MCF 10A (cell line): ENCODE results near the gene DNAH10. TPM values are rescaled to one million over a fixed set of nuclear protein-coding genes. Genes with fewer than 3 reads are reported as not detected.

Source experiments
- BruUV-seq: library from RNA; stranded (reverse); fragments of 400-500 nt; replicated peaks from 2 replicates; lab custom pipeline; 2021; lab: Mats Ljungman, UMichigan
- CTCF ChIA-PET: fragments of 300-600 bp; sonication (Branson Sonifier 250); formaldehyde crosslinking; extraction: SDS; loops from one replicate; lab custom pipeline; 2021; ENCODE audit warnings: antibody characterized with exemption, inconsistent platforms; lab: Yijun Ruan, JAX
- POLR2A ChIA-PET: fragments of 300-600, 350-650 bp; sonication (Branson Sonifier 250); formaldehyde crosslinking; extraction: SDS; loops from one replicate; lab custom pipeline; 2020; ENCODE audit warnings: antibody characterized with exemption, inconsistent platforms; lab: Yijun Ruan, JAX
- DNase-seq: peaks from one replicate; pipeline ENCODE4 v3.0.0-alpha.2; 2018; ENCODE audit not compliant: unreplicated experiment
- H3K27ac Mint-ChIP-seq: one replicate; pipeline ENCODE4 v1.8.0; 2022; ENCODE audit warnings: mild to moderate bottlenecking, low read depth, mixed read lengths; ENCODE audit not compliant: unreplicated experiment
- H3K27me3 Mint-ChIP-seq: one replicate; pipeline ENCODE4 v1.8.0; 2022; ENCODE audit warnings: mixed read lengths; ENCODE audit not compliant: insufficient read depth, unreplicated experiment
- H3K36me3 Mint-ChIP-seq: one replicate; pipeline ENCODE4 v1.8.0; 2022; ENCODE audit warnings: mild to moderate bottlenecking, moderate library complexity, mixed read lengths; ENCODE audit not compliant: insufficient read depth, unreplicated experiment
- H3K4me1 Mint-ChIP-seq: one replicate; pipeline ENCODE4 v1.8.0; 2022; ENCODE audit warnings: mixed read lengths; ENCODE audit not compliant: insufficient read depth, unreplicated experiment
- H3K4me3 Mint-ChIP-seq: one replicate; pipeline ENCODE4 v1.8.0; 2022; ENCODE audit warnings: mild to moderate bottlenecking, moderate library complexity, mixed read lengths; ENCODE audit not compliant: unreplicated experiment
- H3K9me3 Mint-ChIP-seq: one replicate; pipeline ENCODE4 v1.8.0; 2022; ENCODE audit warnings: mixed read lengths; ENCODE audit not compliant: unreplicated experiment
- CTCF ChIP-seq: fragments of 200-600 bp; IDR thresholded peaks from one replicate; pipeline ENCODE4 v1.8.0; 2022; ENCODE audit warnings: antibody characterized with exemption, mild to moderate bottlenecking; ENCODE audit not compliant: unreplicated experiment
- intact Hi-C: fragments of 100-400 bp; cut with micrococcal nuclease; formaldehyde crosslinking; loops from 2 replicates; pipeline ENCODE4 v1.14.1; 2022
- total RNA-seq: library from RNA; stranded (reverse); gene quantifications from 2 replicates; pipeline ENCODE4 v1.2.3, GENCODE V29; 2022

Gene DNAH10
- total RNA-seq, 1 experiment from 2014 or later: 0.21 TPM

- peaks cover 8% of the 10 kb centered on the region for H3K36me3 Mint-ChIP-seq
- H3K4me1 Mint-ChIP-seq: no peaks in the 10 kb centered on the region
- no peaks in the 10 kb centered on the region for H3K27me3 Mint-ChIP-seq
- no TSS peak for BruUV-seq
- POLR2A ChIA-PET: no interaction called here
- DNase-seq: no peak
- CTCF ChIA-PET: no interaction called here
- no peaks in the 10 kb centered on the region for H3K9me3 Mint-ChIP-seq
- TF ChIP-seq CTCF: no peak
- H3K4me3 Mint-ChIP-seq: no peak overlapping the region
- intact Hi-C loops: no loop called here
- H3K27ac Mint-ChIP-seq: no peak overlapping the region
Measured at GRCh38 chr12:123764109-123764508, 2.0 kb downstream of the DNAH10 start.

GRCh38 chr12:123765504-123766035, 3.5 kb downstream of the DNAH10 start:
- no peak for DNase-seq
- peaks cover 8% of the 10 kb centered on the region for H3K36me3 Mint-ChIP-seq
- no peak overlapping the region for H3K27ac Mint-ChIP-seq
- intact Hi-C loops: no loop called here
- H3K4me1 Mint-ChIP-seq: no peaks in the 10 kb centered on the region
- TF ChIP-seq CTCF: no peak
- CTCF ChIA-PET: no interaction called here
- no peaks in the 10 kb centered on the region for H3K9me3 Mint-ChIP-seq
- H3K4me3 Mint-ChIP-seq: no peak overlapping the region
- POLR2A ChIA-PET: no interaction called here
- no TSS peak for BruUV-seq
- H3K27me3 Mint-ChIP-seq: no peaks in the 10 kb centered on the region

GRCh38 chr12:123767613-123768012, 5.5 kb downstream of the DNAH10 start:
- intact Hi-C loops: no loop called here
- no peak for TF ChIP-seq CTCF
- Mint-ChIP-seq H3K27ac (no peak overlapping the region), H3K9me3 (no peaks in the 10 kb centered on the region), H3K4me3 (no peak overlapping the region), H3K36me3 (peaks cover 5% of the 10 kb centered on the region), H3K4me1 (no peaks in the 10 kb centered on the region), H3K27me3 (no peaks in the 10 kb centered on the region)
- BruUV-seq: no TSS peak
- DNase-seq: no peak
- ChIA-PET POLR2A (interaction anchor here (0.7 kb wide), 1 partner anchor 55 kb away, joined by 3 read pairs; the partner anchor contains the start of gene ATP6V0A2), CTCF (interaction anchor here (0.6 kb wide), 1 partner anchor 647 kb away, joined by 5 read pairs; no protein-coding TSS in a partner anchor)

GRCh38 chr12:123771261-123771660, 9.2 kb downstream of the DNAH10 start:
- intact Hi-C loops: no loop called here
- H3K27ac Mint-ChIP-seq: no peak overlapping the region
- H3K9me3 Mint-ChIP-seq: peaks cover 8% of the 10 kb centered on the region
- no peaks in the 10 kb centered on the region for H3K36me3 Mint-ChIP-seq
- POLR2A ChIA-PET: no interaction called here
- no TSS peak for BruUV-seq
- no peak for TF ChIP-seq CTCF
- H3K27me3 Mint-ChIP-seq: no peaks in the 10 kb centered on the region
- CTCF ChIA-PET: no interaction called here
- H3K4me3 Mint-ChIP-seq: no peak overlapping the region
- H3K4me1 Mint-ChIP-seq: no peaks in the 10 kb centered on the region
- no peak for DNase-seq
